Vagina (tissue), 2 donors: ENCODE measurements around the gene DAB2. TPM values are rescaled to one million over a fixed set of nuclear protein-coding genes. Genes with fewer than 3 reads are reported as not detected.

Experiments used
- DNase-seq, 2 donors: peaks; one replicate each; pipeline ENCODE4 v3.0.0-alpha.2; 2017; ENCODE audit errors: extremely low spot score in 2 of 2
- H3K27ac ChIP-seq: fragments of 200-600 bp; sonication (generic); one replicate; pipeline ENCODE4 v1.5.1; 2019
- H3K27me3 ChIP-seq: fragments of 200-600 bp; sonication (generic); one replicate; pipeline ENCODE4 v1.5.1; 2019
- H3K36me3 ChIP-seq, 2 donors: fragments of 200-600 bp; sonication (generic); one replicate each; pipeline ENCODE4 v1.5.1; 2017 to 2019
- H3K4me1 ChIP-seq: fragments of 200-600 bp; sonication (generic); one replicate; pipeline ENCODE4 v1.5.1; 2019
- H3K4me3 ChIP-seq, 2 donors: fragments of 200-600 bp; sonication (generic); 1 replicate in 1 of 2; 2 replicates in 1 of 2; pipeline ENCODE4 v1.5.1; 2016 to 2019
- H3K9me3 ChIP-seq: fragments of 200-600 bp; sonication (generic); one replicate; pipeline ENCODE4 v1.5.1; 2019
- CTCF ChIP-seq, 3 experiments: fragments of 450-650 bp in 2 of 3; fragments of 200-600 bp in 1 of 3; sonication (generic) in 1 of 3; IDR thresholded peaks; one replicate each; pipeline ENCODE4 v1.5.1; 2017 to 2019; ENCODE audit warnings: antibody characterized with exemption in 3 of 3, mild to moderate bottlenecking in 2 of 3, moderate library complexity in 2 of 3
- POLR2A ChIP-seq, 2 donors: fragments of 450-650 bp; IDR thresholded peaks; one replicate each; pipeline ENCODE4 v1.6.1; 2017; ENCODE audit warnings: antibody characterized with exemption in 2 of 2, mild to moderate bottlenecking in 2 of 2, moderate library complexity in 2 of 2
- POLR2AphosphoS5 ChIP-seq, 2 donors: sonication (generic); formaldehyde crosslinking; IDR thresholded peaks; one replicate each; pipeline ENCODE4 v1.9.0; 2017; ENCODE audit warnings: antibody characterized with exemption in 2 of 2, mild to moderate bottlenecking in 2 of 2, low read depth in 1 of 2; ENCODE audit not compliant: insufficient read depth in 1 of 2
- intact Hi-C: fragments of 100-400 bp; cut with DNase I; formaldehyde crosslinking; loops from one replicate; pipeline ENCODE4 v1.15.1; 2023
- total RNA-seq: library from RNA; depleted of rRNA; stranded (reverse); fragments of >200 nt; gene quantifications from one replicate; pipeline ENCODE4 v1.2.3, GENCODE V29; 2016

The DAB2 gene
- total RNA-seq, 1 donor from 2014 or later, result 60.4 TPM

DNA sequence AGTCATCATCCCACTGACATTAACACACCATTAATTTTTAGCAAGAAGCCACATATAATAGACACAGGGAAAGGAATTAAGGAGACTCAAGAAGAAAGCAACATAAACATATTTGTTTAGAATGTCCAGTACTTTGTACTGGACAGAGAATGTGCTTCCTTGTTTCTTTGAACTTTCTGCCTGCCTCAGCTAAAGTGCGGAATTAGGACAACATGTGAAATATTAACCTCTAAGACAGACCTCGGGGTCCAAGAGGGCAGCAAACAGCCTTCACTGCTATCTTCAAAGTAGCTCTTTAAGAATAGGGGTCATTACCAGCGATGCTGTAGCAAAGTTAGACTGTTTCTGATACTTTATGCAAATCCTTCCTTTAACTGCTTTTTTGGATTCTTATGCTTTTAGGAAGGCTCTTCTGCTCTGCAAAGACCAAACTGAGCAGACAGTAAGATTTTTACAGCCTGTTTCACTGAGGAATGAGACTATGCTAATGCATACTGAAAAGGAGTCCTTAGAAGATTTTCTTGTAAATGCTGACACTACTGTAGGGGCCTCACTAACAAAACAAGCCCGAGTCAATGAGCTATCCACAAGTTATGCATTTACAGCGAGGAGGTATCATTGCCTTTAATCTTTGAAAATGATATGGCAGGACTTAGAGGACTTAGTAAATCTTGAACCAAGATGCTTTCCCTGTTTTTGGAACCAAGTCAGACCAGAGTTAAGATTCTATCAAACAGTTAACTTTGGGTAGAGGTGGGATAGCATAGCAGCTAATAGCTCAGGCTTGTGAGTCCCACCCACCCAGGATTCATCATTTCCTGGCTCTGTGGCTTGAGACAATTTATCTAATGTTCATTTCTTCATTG is 23.8 kb downstream of the DAB2 start:
- Histone ChIP-seq H3K9me3 (no peaks in the 10 kb centered on the region), H3K36me3 (no peaks in the 10 kb centered on the region), H3K27ac (peak overlapping the region; percentile 77), H3K27me3 (no peaks in the 10 kb centered on the region), H3K4me1 (peaks cover 55% of the 10 kb centered on the region), H3K4me3 (no peak overlapping the region)
- TF ChIP-seq POLR2A (IDR thresholded peaks at IDR 0.05) (no peak), POLR2AphosphoS5 (IDR thresholded peaks at IDR 0.05; ENCODE audit: insufficient read depth in 1 of 2, low read depth in 1 of 2) (no peak), CTCF (IDR thresholded peaks at IDR 0.05) (no peak)
- DNase-seq, result no peak
- intact Hi-C loops, result no loop called here

GRCh38 chr5:39399135-39400036 is 25.4 kb downstream of the DAB2 start:
- intact Hi-C loops, result no loop called here
- no peak for DNase-seq
- Histone ChIP-seq H3K4me3 (no peak overlapping the region), H3K27me3 (no peaks in the 10 kb centered on the region), H3K27ac (peak overlapping the region; percentile 77), H3K4me1 (peaks cover 65% of the 10 kb centered on the region), H3K36me3 (no peaks in the 10 kb centered on the region), H3K9me3 (no peaks in the 10 kb centered on the region)
- TF ChIP-seq POLR2AphosphoS5 (IDR thresholded peaks at IDR 0.05; ENCODE audit: insufficient read depth in 1 of 2, low read depth in 1 of 2) (peak; percentile 65 to 92), CTCF (IDR thresholded peaks at IDR 0.05) (no peak)

- H3K4me3 ChIP-seq, result no peak overlapping the region
- TF ChIP-seq POLR2AphosphoS5 (IDR thresholded peaks at IDR 0.05; ENCODE audit: insufficient read depth in 1 of 2, low read depth in 1 of 2), result no peak
- no peak for TF ChIP-seq POLR2A (IDR thresholded peaks at IDR 0.05)
- no peak for TF ChIP-seq CTCF (IDR thresholded peaks at IDR 0.05)
- H3K36me3 ChIP-seq, result no peaks in the 10 kb centered on the region
- intact Hi-C loops, result no loop called here
- no peaks in the 10 kb centered on the region for H3K9me3 ChIP-seq
- H3K4me1 ChIP-seq, result peaks cover 56% of the 10 kb centered on the region
- H3K27ac ChIP-seq, result peak overlapping the region; percentile 77
- no peaks in the 10 kb centered on the region for H3K27me3 ChIP-seq
- no peak for DNase-seq
Observed at GRCh38 chr5:39396843-39397242, 27.9 kb downstream of the DAB2 start.

GRCh38 chr5:39395521-39395920 is 29.3 kb downstream of the DAB2 start:
- Histone ChIP-seq H3K9me3 (no peaks in the 10 kb centered on the region), H3K4me1 (peaks cover 43% of the 10 kb centered on the region), H3K27ac (peak overlapping the region; percentile 67), H3K27me3 (no peaks in the 10 kb centered on the region), H3K4me3 (no peak overlapping the region), H3K36me3 (peaks cover 0 to 5% of the 10 kb centered on the region in 2 donors)
- intact Hi-C loops, result no loop called here
- no peak for DNase-seq
- no peak for TF ChIP-seq POLR2AphosphoS5 (IDR thresholded peaks at IDR 0.05; ENCODE audit: insufficient read depth in 1 of 2, low read depth in 1 of 2)
- TF ChIP-seq CTCF (IDR thresholded peaks at IDR 0.05), result no peak
